Sigmoid colon (tissue), 3 donors: ENCODE results near the gene WHRN.

Experiments used
- CTCF ChIP-seq, 4 experiments: fragments of 450-650 bp in 3 of 4; fragments of 200-600 bp in 1 of 4; IDR thresholded peaks; one replicate each; pipeline ENCODE4 v1.5.1; 2016 to 2019; ENCODE audit warnings: antibody characterized with exemption in 4 of 4, mild to moderate bottlenecking in 3 of 4, moderate library complexity in 2 of 4
- POLR2A ChIP-seq, 2 donors: fragments of 450-650 bp; IDR thresholded peaks; one replicate each; pipeline ENCODE4 v1.6.1; 2016; ENCODE audit warnings: antibody characterized with exemption in 2 of 2, mild to moderate bottlenecking in 2 of 2, moderate library complexity in 2 of 2

DNA sequence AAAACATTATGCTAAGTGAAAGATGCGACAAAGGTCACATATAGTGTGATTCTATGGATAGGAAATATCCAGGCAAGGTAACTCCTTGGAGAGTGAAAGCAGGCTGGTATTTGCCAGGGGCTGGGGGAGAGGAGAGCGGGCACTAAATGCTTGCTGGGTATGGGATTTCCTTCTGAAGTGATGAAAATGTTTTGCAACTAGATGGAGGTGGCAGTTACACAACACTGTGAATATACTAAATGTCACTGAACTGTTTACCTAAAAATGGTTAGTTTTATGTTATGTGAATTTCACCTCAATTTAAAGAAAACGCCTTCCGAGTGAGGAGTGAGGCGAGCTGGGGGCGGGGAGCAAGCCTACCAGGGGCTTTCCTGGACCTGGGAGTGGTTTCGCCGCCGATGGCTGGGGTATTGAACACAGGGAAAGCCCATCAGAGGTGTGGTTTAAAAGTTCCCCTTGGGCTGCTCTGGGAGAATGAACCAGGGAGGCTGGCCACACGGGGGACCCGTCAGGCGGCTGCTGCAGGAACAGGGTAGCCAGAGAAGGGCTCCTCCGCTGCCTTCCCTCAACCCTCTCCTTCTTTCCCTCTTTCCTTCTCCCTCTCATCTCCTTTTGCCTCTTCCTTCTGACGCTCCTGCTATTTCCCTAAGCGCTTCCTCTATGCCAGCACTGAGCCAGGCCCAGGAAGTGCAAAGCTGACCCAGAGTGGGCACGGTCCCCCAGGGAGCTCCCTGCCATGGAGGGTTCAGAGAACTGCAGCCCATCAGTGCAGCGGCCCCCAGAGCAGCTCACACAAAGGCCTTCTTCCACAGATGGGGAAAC, 122.4 kb downstream of the WHRN start:
- TF ChIP-seq CTCF (IDR thresholded peaks at IDR 0.05) (peak in 1 of 4 experiments; percentile 11), POLR2A (IDR thresholded peaks at IDR 0.05) (no peak)
